Measurements from ENCODE around the gene ZFAND3.

- TF ChIP-seq ARNT (IDR thresholded peaks at IDR 0.05) (no peak), FOXK2 (IDR thresholded peaks at IDR 0.05) (no peak), ELF4 (IDR thresholded peaks at IDR 0.05) (no peak), HDGF (IDR thresholded peaks at IDR 0.05; ENCODE audit: borderline replicate concordance) (no peak)
These were observed 146.6 kb downstream of the ZFAND3 start for GRCh38 chr6:37965964-37966676.
